Upper lobe of left lung (tissue), 4 donors: ENCODE results near the gene DENND4C.

Source experiments
- CTCF ChIP-seq, 6 experiments: fragments of 450-650 bp in 4 of 6; fragments of 200-600 bp in 2 of 6; sonication (generic) in 2 of 6; IDR thresholded peaks; one replicate each; pipeline ENCODE4 v1.5.1; 2016 to 2019; ENCODE audit warnings: antibody characterized with exemption in 6 of 6
- POLR2A ChIP-seq, 4 donors: fragments of 450-650 bp; IDR thresholded peaks; one replicate each; pipeline ENCODE4 v1.5.1; 2016 to 2017; ENCODE audit warnings: antibody characterized with exemption in 4 of 4, mild to moderate bottlenecking in 2 of 4

- TF ChIP-seq CTCF (IDR thresholded peaks at IDR 0.05) = no peak
- no peak for TF ChIP-seq POLR2A (IDR thresholded peaks at IDR 0.05)
These were observed 37.5 kb upstream of the DENND4C start for GRCh38 chr9:19193029-19193324.
